GM10248 (cell line): Measurements from ENCODE around the gene MRLN.
"Not testable (repeated sequence)": the region's sequence is repeated elsewhere in the genome, so short reads cannot be mapped to it uniquely, and the experiment has no call there.

ENCODE experiments used
- CTCF ChIA-PET: fragments of 300-600 bp; sonication (Branson Sonifier 250); formaldehyde crosslinking; extraction: SDS; loops from one replicate; lab custom pipeline; 2021; ENCODE audit warnings: antibody characterized with exemption; lab: Yijun Ruan, JAX
- POLR2A ChIA-PET: fragments of 350-650 bp; sonication (Branson Sonifier 250); formaldehyde crosslinking; extraction: SDS; loops from one replicate; lab custom pipeline; 2020; ENCODE audit warnings: antibody characterized with exemption; lab: Yijun Ruan, JAX
- DNase-seq: peaks from one replicate; pipeline ENCODE4 v3.0.0; 2012; ENCODE audit errors: extremely low spot score
- TF ChIP-seq, protein P1 (sequence below): IDR thresholded peaks from 2 replicates; pipeline ENCODE4 v1.5.1; 2012; ENCODE audit warnings: mild to moderate bottlenecking, low read depth; ENCODE audit errors: extremely low read depth, missing control alignments, control extremely low read depth

MRLN gene

DNA sequence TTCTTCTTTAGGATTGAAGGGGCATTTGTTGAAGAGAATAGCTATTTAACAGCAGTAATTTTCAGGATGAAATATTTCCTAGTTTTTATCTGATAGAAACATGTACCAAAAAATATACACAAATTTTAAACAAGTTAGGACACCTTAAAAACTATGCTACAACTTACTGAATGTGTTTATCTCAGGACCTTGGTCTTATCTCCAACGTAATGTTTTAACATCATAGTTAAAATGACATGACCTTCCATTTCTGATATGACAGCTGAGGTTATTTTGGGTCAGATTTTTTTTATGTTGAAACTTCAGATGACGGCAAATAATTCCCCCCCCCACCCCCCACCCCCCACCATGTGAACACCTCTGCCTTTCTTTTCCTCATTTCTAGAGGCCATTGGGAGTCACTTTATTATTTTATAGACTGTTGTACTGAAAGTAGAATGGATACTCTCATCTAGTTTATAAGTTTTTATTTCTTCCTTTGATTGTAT, 8.0 kb downstream of the MRLN start:
- POLR2A ChIA-PET: no interaction called here
- no peak for DNase-seq
- CTCF ChIA-PET: interaction anchor here (1.1 kb wide), 1 partner anchor 122 kb away, joined by 4 read pairs; no protein-coding TSS in a partner anchor
- TF ChIP-seq, protein P1, sequence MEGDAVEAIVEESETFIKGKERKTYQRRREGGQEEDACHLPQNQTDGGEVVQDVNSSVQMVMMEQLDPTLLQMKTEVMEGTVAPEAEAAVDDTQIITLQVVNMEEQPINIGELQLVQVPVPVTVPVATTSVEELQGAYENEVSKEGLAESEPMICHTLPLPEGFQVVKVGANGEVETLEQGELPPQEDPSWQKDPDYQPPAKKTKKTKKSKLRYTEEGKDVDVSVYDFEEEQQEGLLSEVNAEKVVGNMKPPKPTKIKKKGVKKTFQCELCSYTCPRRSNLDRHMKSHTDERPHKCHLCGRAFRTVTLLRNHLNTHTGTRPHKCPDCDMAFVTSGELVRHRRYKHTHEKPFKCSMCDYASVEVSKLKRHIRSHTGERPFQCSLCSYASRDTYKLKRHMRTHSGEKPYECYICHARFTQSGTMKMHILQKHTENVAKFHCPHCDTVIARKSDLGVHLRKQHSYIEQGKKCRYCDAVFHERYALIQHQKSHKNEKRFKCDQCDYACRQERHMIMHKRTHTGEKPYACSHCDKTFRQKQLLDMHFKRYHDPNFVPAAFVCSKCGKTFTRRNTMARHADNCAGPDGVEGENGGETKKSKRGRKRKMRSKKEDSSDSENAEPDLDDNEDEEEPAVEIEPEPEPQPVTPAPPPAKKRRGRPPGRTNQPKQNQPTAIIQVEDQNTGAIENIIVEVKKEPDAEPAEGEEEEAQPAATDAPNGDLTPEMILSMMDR: no peak

DNA sequence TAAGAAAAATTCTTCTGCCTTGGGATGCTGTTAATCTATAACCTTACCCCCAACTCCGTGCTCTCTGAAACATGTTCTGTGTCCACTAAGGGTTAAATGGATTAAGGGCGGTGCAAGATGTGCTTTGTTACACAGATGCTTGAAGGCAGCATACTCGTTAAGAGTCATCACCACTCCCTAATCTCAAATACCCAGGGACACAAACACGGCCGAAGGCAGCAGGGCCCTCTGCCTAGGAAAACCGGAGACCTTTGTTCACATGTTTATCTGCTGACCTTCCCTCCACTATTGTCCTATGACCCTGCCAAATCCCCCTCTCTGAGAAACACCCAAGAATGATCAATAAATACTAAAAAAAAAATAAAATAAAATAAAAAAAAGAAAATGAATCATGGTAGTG, 8.5 kb downstream of the MRLN start:
- CTCF ChIA-PET, POLR2A ChIA-PET, DNase-seq: not testable (repeated sequence)

DNA sequence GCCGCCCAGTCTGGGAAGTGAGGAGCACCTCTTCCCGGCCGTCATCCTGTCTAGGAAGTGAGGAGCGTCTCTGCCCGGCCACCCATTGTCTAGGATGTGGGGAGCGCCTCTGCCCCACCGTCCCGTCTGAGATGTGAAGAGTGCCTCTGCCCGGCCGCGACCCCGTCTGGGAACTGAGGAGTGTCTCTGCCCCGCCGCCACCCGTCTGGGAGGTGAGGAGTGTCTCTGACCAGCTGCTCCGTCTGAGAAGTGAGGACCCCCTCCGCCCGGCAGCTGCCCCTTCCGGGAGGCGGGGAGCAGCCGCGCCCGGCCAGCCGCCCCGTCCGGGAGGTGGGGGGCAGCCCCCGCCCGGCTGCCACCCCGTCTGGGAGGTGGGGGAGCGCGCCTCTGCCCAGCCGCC, 9.1 kb downstream of the MRLN start:
- CTCF ChIA-PET, POLR2A ChIA-PET, DNase-seq: not testable (repeated sequence)

DNA sequence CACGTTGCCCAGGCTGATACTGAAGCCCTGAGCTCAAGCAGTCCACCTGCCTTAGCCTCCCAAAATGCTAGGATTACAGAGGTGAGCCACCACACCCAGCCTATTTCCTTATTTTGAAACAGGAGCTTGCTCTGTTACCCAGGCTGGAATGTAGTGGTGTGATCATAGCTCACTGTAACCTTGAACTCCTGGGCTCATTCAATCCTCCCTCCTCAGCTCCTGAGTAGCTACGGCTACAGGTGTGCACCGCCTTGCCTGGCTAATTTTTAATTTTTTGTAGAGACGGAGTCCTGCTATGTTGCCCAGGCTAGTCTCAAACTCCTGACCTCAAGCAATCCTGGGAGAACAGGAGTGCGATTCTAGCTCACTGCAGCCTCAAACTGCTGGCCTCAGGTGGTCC, 11.7 kb downstream of the MRLN start:
- ChIA-PET CTCF (interaction anchor here (0.8 to 1.9 kb wide), 2 partner anchors 18 to 33 kb away, joined by 3 to 6 read pairs; partner anchors contain the start of gene SLC16A9), POLR2A (no interaction called here)
- TF ChIP-seq, protein P1: no peak
- no peak for DNase-seq

DNA sequence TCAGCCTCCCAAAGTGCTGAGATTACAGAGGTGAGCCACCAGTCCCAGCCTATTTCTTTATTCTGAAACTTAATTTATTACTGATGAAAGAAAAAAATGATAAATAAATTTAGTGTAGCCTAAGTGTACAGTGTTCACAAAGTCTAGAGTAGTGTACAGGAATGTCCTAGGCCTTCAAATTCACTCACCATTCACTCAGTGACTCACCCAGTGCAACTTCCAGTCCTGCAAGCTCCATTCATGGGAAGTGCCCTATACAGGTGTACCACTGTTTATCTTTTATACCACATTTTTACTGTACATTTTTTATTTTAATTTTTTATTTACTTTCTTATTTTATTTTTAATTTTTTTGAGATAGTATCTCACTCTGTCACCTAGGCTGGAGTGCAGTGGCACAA, 12.2 kb downstream of the MRLN start:
- POLR2A ChIA-PET: no interaction called here
- CTCF ChIA-PET: interaction anchor here (1.9 kb wide), 1 partner anchor 32 kb away, joined by 6 read pairs; the partner anchor contains the start of gene SLC16A9
- DNase-seq: no peak
- TF ChIP-seq, protein P1: no peak

DNA sequence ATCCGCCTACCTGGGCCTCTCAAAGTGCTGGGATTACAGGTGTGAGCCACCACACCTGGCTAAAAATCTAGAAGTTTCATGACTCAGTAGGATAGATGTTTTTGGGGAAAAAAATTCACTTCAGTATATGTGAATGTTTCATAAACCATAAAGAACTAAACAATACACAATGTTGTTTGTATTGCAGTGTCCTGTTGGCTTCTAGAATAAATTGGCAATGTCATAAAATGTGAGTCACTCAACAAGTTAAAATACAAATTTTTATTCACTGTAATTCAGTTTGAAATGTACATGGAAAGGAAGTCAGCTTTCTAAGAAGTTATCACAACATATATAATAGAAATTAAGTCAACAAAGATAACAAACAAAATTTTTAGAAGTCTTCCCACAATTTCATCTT, 16.5 kb downstream of the MRLN start:
- no peak for DNase-seq
- ChIA-PET POLR2A (no interaction called here), CTCF (no interaction called here)
- TF ChIP-seq, protein P1: no peak

DNA sequence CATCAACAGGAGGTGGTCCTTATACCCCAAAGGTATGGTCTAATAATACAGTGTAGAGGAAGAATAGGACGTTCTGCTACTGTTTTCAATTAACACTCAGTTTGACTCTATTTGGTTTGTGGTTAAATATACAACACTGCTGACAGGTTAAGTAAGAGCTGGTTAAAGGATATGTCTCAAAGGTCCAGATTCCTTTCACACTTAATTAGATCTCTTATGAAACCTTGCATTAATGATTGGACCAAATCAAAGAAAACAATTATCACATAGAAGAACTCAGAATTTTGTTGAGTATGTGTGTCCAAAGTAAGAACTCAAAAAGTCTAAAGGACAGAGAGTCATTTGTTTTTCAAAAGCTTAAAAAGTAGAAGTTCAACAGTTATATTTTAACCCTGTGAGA, 18.0 kb downstream of the MRLN start:
- no peak for DNase-seq
- TF ChIP-seq, protein P1: no peak
- ChIA-PET CTCF (interaction anchor here (1.3 to 2.1 kb wide), 2 partner anchors 11 to 33 kb away, joined by 4 to 6 read pairs; no protein-coding TSS in a partner anchor), POLR2A (no interaction called here)

DNA sequence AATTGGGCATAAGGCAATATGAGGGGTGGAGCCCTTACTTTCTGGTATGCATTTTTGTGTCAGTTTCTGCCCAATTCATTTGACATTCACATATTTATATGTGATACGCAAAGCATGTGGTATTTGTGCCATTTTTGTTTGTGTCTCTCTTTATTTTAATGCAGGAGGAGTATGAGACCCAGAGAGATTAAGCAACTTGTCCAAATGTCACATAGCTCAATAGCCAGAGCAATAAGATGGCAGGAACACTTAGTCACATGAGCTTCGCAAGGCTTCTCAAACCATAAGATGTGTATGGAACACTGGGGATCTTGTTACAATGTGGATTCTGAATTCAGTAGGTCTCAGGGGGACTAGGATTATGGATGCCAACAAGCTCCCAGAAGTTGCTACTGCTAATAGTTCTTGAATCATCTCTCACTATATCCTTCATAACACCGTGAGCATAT, 19.2 kb downstream of the MRLN start:
- no peak for DNase-seq
- TF ChIP-seq, protein P1: no peak
- POLR2A ChIA-PET: no interaction called here
- CTCF ChIA-PET: interaction anchor here (0.8 to 2.1 kb wide), 2 partner anchors 12 to 75 kb away, joined by 3 to 6 read pairs; no protein-coding TSS in a partner anchor

DNA sequence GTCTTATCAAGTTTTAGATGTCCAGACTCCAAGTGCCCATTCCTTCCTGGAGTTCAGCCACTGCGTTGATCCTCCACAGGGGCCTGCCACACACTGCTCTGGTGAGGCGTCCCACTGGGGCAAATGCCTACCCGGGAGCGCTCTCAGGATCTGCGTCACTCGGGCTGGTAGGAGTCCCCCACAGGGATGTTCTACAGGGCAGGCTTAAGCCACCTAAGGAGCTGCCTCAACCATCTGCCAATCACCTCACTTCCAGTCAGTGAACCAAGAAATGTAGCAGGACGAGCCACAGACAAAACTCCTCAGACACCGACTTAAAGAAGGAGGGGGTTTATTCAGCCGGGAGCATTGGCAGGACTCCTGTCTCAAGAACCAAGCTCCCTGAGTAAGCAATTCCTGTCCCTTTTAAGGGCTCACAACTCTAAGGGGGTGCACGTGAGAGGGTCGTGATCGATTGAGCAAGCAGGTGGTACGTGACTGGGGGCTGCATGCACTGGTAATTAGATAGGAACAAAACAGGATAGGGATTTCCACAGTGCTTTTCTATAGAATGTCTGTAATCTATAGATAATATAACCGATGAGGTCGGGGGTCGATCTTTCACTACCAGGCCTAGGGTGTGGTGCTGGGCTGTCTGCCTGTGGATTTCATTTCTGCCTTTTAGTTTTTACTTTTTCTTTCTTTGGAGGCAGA, 19.8 kb downstream of the MRLN start:
- DNase-seq, POLR2A ChIA-PET: not testable (repeated sequence)
- CTCF ChIA-PET: interaction anchor here (2.1 kb wide), 1 partner anchor 13 kb away, joined by 6 read pairs; no protein-coding TSS in a partner anchor

DNA sequence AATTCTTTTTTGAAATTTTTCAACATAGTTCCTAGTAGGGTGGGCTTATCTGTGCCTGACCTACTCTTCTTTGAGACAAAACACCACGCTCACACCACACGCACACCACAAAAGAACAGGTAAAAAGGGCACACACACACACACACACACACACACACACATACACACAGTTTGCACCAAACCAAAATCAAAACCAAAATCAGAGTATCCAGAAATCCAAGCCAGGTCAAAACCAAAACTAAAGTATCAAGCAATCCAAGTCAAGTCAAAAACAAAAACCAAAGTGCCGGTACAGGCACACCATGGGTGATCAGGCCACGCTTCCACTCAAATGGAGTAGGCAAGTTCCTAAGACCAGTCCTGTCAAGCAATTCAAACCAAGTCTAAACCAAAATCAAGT, 20.4 kb downstream of the MRLN start:
- CTCF ChIA-PET, DNase-seq, POLR2A ChIA-PET: not testable (repeated sequence)

DNA sequence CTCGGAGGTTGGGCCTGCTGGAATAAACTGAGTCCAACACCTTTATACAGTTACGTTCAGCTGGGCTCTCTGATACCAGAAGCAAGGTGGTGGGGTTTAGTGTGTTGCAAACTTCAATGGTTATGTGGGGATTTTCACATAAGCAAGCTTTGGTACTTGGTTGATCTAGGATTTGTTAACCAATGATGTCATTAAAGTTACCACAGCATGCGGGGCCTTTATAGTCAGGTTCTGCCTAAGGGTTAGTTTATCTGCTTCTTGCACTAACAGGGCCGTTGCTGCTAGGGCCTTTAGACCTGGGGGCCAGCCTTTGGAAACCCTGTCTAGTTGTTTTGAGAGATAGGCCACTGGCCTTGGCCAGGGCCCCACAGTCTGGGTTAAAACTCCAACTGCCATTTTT, 24.1 kb downstream of the MRLN start:
- POLR2A ChIA-PET, CTCF ChIA-PET, DNase-seq: not testable (repeated sequence)
